Endothelial cell (in vitro differentiated cells): ENCODE measurements around the gene MYH7B. TPM values are rescaled to one million over a fixed set of nuclear protein-coding genes. Genes with fewer than 3 reads are reported as not detected.

Experiments used
- DNase-seq: peaks from one replicate; pipeline ENCODE4 v3.0.0; 2021; ENCODE audit warnings: low spot score
- H3K27ac Mint-ChIP-seq: one replicate; pipeline ENCODE4 v1.8.0; 2021; ENCODE audit warnings: mixed read lengths, inconsistent platforms; ENCODE audit not compliant: unreplicated experiment
- H3K27me3 Mint-ChIP-seq: one replicate; pipeline ENCODE4 v1.8.0; 2021; ENCODE audit warnings: mild to moderate bottlenecking, moderate library complexity, mixed read lengths, inconsistent platforms; ENCODE audit not compliant: unreplicated experiment
- H3K36me3 Mint-ChIP-seq: one replicate; pipeline ENCODE4 v1.8.0; 2021; ENCODE audit warnings: mild to moderate bottlenecking, low read depth, mixed read lengths, inconsistent platforms; ENCODE audit not compliant: unreplicated experiment
- H3K4me1 Mint-ChIP-seq: one replicate; pipeline ENCODE4 v1.8.0; 2021; ENCODE audit warnings: mild to moderate bottlenecking, mixed read lengths, inconsistent platforms; ENCODE audit not compliant: unreplicated experiment
- H3K4me3 Mint-ChIP-seq: one replicate; pipeline ENCODE4 v1.8.0; 2021; ENCODE audit warnings: mild to moderate bottlenecking, mixed read lengths, inconsistent platforms; ENCODE audit not compliant: unreplicated experiment
- H3K9me3 Mint-ChIP-seq: one replicate; pipeline ENCODE4 v1.8.0; 2021; ENCODE audit warnings: mixed read lengths, inconsistent platforms; ENCODE audit not compliant: unreplicated experiment
- CTCF ChIP-seq: fragments of 200-600 bp; sonication (generic); IDR thresholded peaks from one replicate; pipeline ENCODE4 v1.5.0; 2021; ENCODE audit warnings: antibody characterized with exemption; ENCODE audit not compliant: unreplicated experiment
- total RNA-seq: library from RNA; stranded (reverse); fragmentation: NEBNext Ultra II Directional; extraction: Animal tissue kit (Norgen Biotek cat#: 25700); gene quantifications from one replicate; pipeline ENCODE4 v1.2.1, GENCODE V29; 2021; ENCODE audit not compliant: unreplicated experiment

MYH7B gene
- total RNA-seq, 1 donor from 2014 or later: 0.51 TPM

GRCh38 chr20:34989670-34990069 lies 34.0 kb downstream of the MYH7B start:
- no peak for TF ChIP-seq CTCF
- no peak for DNase-seq
- no peak overlapping the region for H3K4me3 Mint-ChIP-seq
- no peak overlapping the region for H3K27ac Mint-ChIP-seq
- H3K4me1 Mint-ChIP-seq: peaks cover 13% of the 10 kb centered on the region
- H3K9me3 Mint-ChIP-seq: no peaks in the 10 kb centered on the region
- H3K36me3 Mint-ChIP-seq: peaks cover 14% of the 10 kb centered on the region
- H3K27me3 Mint-ChIP-seq: peaks cover 14% of the 10 kb centered on the region

- peaks cover 10% of the 10 kb centered on the region for H3K4me1 Mint-ChIP-seq
- peaks cover 11% of the 10 kb centered on the region for H3K36me3 Mint-ChIP-seq
- peak overlapping the region; percentile 18 for H3K27ac Mint-ChIP-seq
- H3K9me3 Mint-ChIP-seq: no peaks in the 10 kb centered on the region
- DNase-seq: no peak
- peaks cover 10% of the 10 kb centered on the region for H3K27me3 Mint-ChIP-seq
- no peak for TF ChIP-seq CTCF
- no peak overlapping the region for H3K4me3 Mint-ChIP-seq
These were observed 34.6 kb downstream of the MYH7B start for GRCh38 chr20:34990231-34990630.

GRCh38 chr20:34990661-34991214 lies 35.1 kb downstream of the MYH7B start:
- no peak overlapping the region for H3K4me3 Mint-ChIP-seq
- TF ChIP-seq CTCF: no peak
- H3K9me3 Mint-ChIP-seq: no peaks in the 10 kb centered on the region
- H3K27me3 Mint-ChIP-seq: peaks cover 10% of the 10 kb centered on the region
- DNase-seq: no peak
- peaks cover 10% of the 10 kb centered on the region for H3K36me3 Mint-ChIP-seq
- H3K4me1 Mint-ChIP-seq: peaks cover 5% of the 10 kb centered on the region
- peak overlapping the region; percentile 18 for H3K27ac Mint-ChIP-seq

- H3K36me3 Mint-ChIP-seq: peaks cover 23% of the 10 kb centered on the region
- peaks cover 4% of the 10 kb centered on the region for H3K4me1 Mint-ChIP-seq
- no peak for TF ChIP-seq CTCF
- no peak for DNase-seq
- peaks cover 15% of the 10 kb centered on the region for H3K27me3 Mint-ChIP-seq
- no peak overlapping the region for H3K4me3 Mint-ChIP-seq
- H3K27ac Mint-ChIP-seq: no peak overlapping the region
- H3K9me3 Mint-ChIP-seq: no peaks in the 10 kb centered on the region
These were observed 37.2 kb downstream of the MYH7B start for GRCh38 chr20:34992751-34993417.

GRCh38 chr20:34993941-34994508 lies 38.4 kb downstream of the MYH7B start:
- Mint-ChIP-seq H3K4me1 (peaks cover 5% of the 10 kb centered on the region), H3K4me3 (no peak overlapping the region), H3K9me3 (no peaks in the 10 kb centered on the region), H3K36me3 (peaks cover 31% of the 10 kb centered on the region), H3K27ac (no peak overlapping the region), H3K27me3 (peaks cover 12% of the 10 kb centered on the region)
- DNase-seq: no peak
- TF ChIP-seq CTCF: no peak
